DND-41 (cell line): ENCODE results near the gene FOXP1.

Source experiments
- ATAC-seq: fragments of 200-7000 bp; cut with Tn5 transposase; 3 replicates; pipeline ENCODE4 v1.9.1; 2021; ENCODE audit warnings: low read depth; ENCODE audit not compliant: insufficient read depth
- DNase-seq: peaks from one replicate; pipeline ENCODE4 v3.0.0-alpha.2; 2020
- H2AFZ ChIP-seq: 2 replicates; pipeline ENCODE4 v1.6.0; 2012; ENCODE audit warnings: low read depth, low read length
- H3K27ac ChIP-seq: 2 replicates; pipeline ENCODE4 v1.5.1; 2012; ENCODE audit warnings: low read length, inconsistent platforms
- H3K27me3 ChIP-seq: fragments of 200-600 bp; sonication (generic); 2 replicates; pipeline ENCODE4 v1.6.0; 2012; ENCODE audit warnings: low read length, mild to moderate bottlenecking, inconsistent platforms; ENCODE audit not compliant: insufficient read depth, poor library complexity
- H3K36me3 ChIP-seq: 2 replicates; pipeline ENCODE4 v1.5.1; 2012; ENCODE audit warnings: low read length, inconsistent platforms; ENCODE audit not compliant: insufficient read depth
- H3K4me1 ChIP-seq: 2 replicates; pipeline ENCODE4 v1.5.1; 2012; ENCODE audit warnings: mild to moderate bottlenecking, low read length; ENCODE audit not compliant: insufficient read depth
- H3K4me2 ChIP-seq: 2 replicates; pipeline ENCODE4 v1.6.0; 2012; ENCODE audit warnings: mild to moderate bottlenecking, moderate library complexity, low read length, inconsistent platforms; ENCODE audit not compliant: insufficient read depth
- H3K4me3 ChIP-seq, 2 experiments: fragments of 200-600 bp in 1 of 2; shearing (Covaris generic) in 1 of 2; 2 replicates each; pipeline ENCODE4 v1.5.1; 2012 to 2016; ENCODE audit warnings: inconsistent platforms in 2 of 2, low read length in 2 of 2, mild to moderate bottlenecking in 2 of 2, low read depth in 1 of 2, moderate library complexity in 1 of 2
- H3K79me2 ChIP-seq: 2 replicates; pipeline ENCODE4 v1.6.0; 2012; ENCODE audit warnings: low read length, inconsistent platforms; ENCODE audit not compliant: insufficient read depth
- H3K9ac ChIP-seq: 2 replicates; pipeline ENCODE4 v1.6.0; 2012; ENCODE audit warnings: low read depth, mild to moderate bottlenecking, inconsistent platforms, low read length, moderate library complexity
- H3K9me3 ChIP-seq: 2 replicates; pipeline ENCODE4 v1.5.1; 2012; ENCODE audit warnings: low read length, moderate library complexity, mild to moderate bottlenecking, inconsistent platforms; ENCODE audit not compliant: insufficient read depth, severe bottlenecking
- H4K20me1 ChIP-seq: 2 replicates; pipeline ENCODE4 v1.6.0; 2012; ENCODE audit warnings: low read length; ENCODE audit not compliant: insufficient read depth
- CTCF ChIP-seq: IDR thresholded peaks from 2 replicates; pipeline ENCODE4 v1.5.1; 2012; ENCODE audit warnings: borderline replicate concordance, low read length, moderate library complexity, mild to moderate bottlenecking; ENCODE audit not compliant: poor library complexity, severe bottlenecking; ENCODE audit errors: extremely low read depth
- EZH2 ChIP-seq: IDR thresholded peaks from 3 replicates; pipeline ENCODE4 v1.6.1; 2012; ENCODE audit warnings: borderline replicate concordance, low read depth, mild to moderate bottlenecking, moderate library complexity, low read length, inconsistent platforms; ENCODE audit not compliant: severe bottlenecking

FOXP1 gene

GRCh38 chr3:71152892-71153265 lies 430.6 kb downstream of the FOXP1 start:
- Histone ChIP-seq H3K9me3 (no peaks in the 10 kb centered on the region), H2AFZ (no peak overlapping the region), H3K4me2 (no peak overlapping the region), H3K27ac (no peak overlapping the region), H3K36me3 (no peaks in the 10 kb centered on the region), H4K20me1 (no peaks in the 10 kb centered on the region), H3K79me2 (no peaks in the 10 kb centered on the region), H3K27me3 (no peaks in the 10 kb centered on the region), H3K9ac (no peak overlapping the region), H3K4me1 (no peaks in the 10 kb centered on the region), H3K4me3 (no peak overlapping the region)
- ATAC-seq: no peak
- no peak for DNase-seq
- TF ChIP-seq EZH2 (no peak), CTCF (no peak)

GRCh38 chr3:71152039-71152891 lies 431.3 kb downstream of the FOXP1 start:
- H4K20me1 ChIP-seq: no peaks in the 10 kb centered on the region
- no peaks in the 10 kb centered on the region for H3K36me3 ChIP-seq
- H2AFZ ChIP-seq: no peak overlapping the region
- H3K27me3 ChIP-seq: no peaks in the 10 kb centered on the region
- no peak overlapping the region for H3K27ac ChIP-seq
- H3K9me3 ChIP-seq: no peaks in the 10 kb centered on the region
- TF ChIP-seq EZH2: no peak
- no peak for TF ChIP-seq CTCF
- H3K4me3 ChIP-seq: no peak overlapping the region
- no peak overlapping the region for H3K4me2 ChIP-seq
- H3K79me2 ChIP-seq: no peaks in the 10 kb centered on the region
- DNase-seq (no peak), ATAC-seq (no peak)
- no peaks in the 10 kb centered on the region for H3K4me1 ChIP-seq
- H3K9ac ChIP-seq: no peak overlapping the region

GRCh38 chr3:71149959-71150954 lies 433.3 kb downstream of the FOXP1 start:
- no peak overlapping the region for H3K9ac ChIP-seq
- H3K9me3 ChIP-seq: no peaks in the 10 kb centered on the region
- no peak for DNase-seq
- H3K36me3 ChIP-seq: no peaks in the 10 kb centered on the region
- no peak overlapping the region for H3K4me2 ChIP-seq
- no peak overlapping the region for H2AFZ ChIP-seq
- H3K79me2 ChIP-seq: no peaks in the 10 kb centered on the region
- H3K4me3 ChIP-seq: no peak overlapping the region
- no peak overlapping the region for H3K27ac ChIP-seq
- no peaks in the 10 kb centered on the region for H3K4me1 ChIP-seq
- no peak for TF ChIP-seq CTCF
- no peaks in the 10 kb centered on the region for H4K20me1 ChIP-seq
- no peak for ATAC-seq
- H3K27me3 ChIP-seq: no peaks in the 10 kb centered on the region
